NB4 (cell line): ENCODE results near the gene PLPP3.

Source experiments
- POLR2A ChIP-seq: IDR thresholded peaks from 2 replicates; pipeline ENCODE4 v1.6.1; 2011; ENCODE audit warnings: mild to moderate bottlenecking; ENCODE audit not compliant: insufficient read length; ENCODE audit errors: extremely low read depth
- TF ChIP-seq, protein P1 (sequence below): IDR thresholded peaks from one replicate; pipeline ENCODE4 v1.5.1; 2012; ENCODE audit warnings: low read depth, low read length
- TF ChIP-seq, protein P2 (sequence below): IDR thresholded peaks from 2 replicates; pipeline ENCODE4 v1.6.1; 2011; ENCODE audit warnings: low read depth, low read length

DNA sequence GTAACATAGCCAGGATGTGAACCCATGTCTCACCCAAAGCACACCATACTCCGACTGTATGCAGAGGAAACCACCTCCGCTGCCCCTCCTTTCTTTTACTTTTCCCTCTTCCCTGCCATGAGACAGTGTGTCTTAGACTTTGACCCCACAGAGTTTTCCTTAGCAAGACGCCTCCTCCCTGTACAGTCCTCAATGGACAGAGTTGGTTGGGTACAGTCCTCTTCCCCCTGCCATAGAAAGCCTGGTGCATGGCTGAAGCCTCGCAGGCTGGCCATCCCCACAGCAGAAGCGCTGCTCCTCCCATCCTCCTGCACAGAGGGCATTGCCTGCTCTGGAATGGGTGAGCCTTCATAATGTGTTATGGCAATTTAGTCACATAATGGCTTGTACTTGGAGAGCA is 127.9 kb downstream of the PLPP3 start:
- TF ChIP-seq, protein P1, sequence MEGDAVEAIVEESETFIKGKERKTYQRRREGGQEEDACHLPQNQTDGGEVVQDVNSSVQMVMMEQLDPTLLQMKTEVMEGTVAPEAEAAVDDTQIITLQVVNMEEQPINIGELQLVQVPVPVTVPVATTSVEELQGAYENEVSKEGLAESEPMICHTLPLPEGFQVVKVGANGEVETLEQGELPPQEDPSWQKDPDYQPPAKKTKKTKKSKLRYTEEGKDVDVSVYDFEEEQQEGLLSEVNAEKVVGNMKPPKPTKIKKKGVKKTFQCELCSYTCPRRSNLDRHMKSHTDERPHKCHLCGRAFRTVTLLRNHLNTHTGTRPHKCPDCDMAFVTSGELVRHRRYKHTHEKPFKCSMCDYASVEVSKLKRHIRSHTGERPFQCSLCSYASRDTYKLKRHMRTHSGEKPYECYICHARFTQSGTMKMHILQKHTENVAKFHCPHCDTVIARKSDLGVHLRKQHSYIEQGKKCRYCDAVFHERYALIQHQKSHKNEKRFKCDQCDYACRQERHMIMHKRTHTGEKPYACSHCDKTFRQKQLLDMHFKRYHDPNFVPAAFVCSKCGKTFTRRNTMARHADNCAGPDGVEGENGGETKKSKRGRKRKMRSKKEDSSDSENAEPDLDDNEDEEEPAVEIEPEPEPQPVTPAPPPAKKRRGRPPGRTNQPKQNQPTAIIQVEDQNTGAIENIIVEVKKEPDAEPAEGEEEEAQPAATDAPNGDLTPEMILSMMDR: no peak
- no peak for TF ChIP-seq POLR2A
- TF ChIP-seq, protein P2, sequence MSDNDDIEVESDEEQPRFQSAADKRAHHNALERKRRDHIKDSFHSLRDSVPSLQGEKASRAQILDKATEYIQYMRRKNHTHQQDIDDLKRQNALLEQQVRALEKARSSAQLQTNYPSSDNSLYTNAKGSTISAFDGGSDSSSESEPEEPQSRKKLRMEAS: no peak
